Fibroblast of peridontal ligament (primary cell): ENCODE results near the gene NFXL1.

Experiments
- DNase-seq: peaks from one replicate; pipeline ENCODE4 v3.0.0-alpha.2; 2010; ENCODE audit errors: extremely low read depth

NFXL1 gene

GRCh38 chr4:47891928-47892327 lies 22.5 kb downstream of the NFXL1 start:
- no peak for DNase-seq

GRCh38 chr4:47882228-47882627 lies 32.2 kb downstream of the NFXL1 start:
- no peak for DNase-seq

GRCh38 chr4:47879458-47879857 lies 34.9 kb downstream of the NFXL1 start:
- DNase-seq, result no peak

- no peak for DNase-seq
These were observed 37.4 kb downstream of the NFXL1 start for GRCh38 chr4:47876784-47877546.

- no peak for DNase-seq
These were observed 38.1 kb downstream of the NFXL1 start for GRCh38 chr4:47876310-47876709.

GRCh38 chr4:47873877-47874541 lies 40.4 kb downstream of the NFXL1 start:
- no peak for DNase-seq

GRCh38 chr4:47863486-47863885 lies 50.9 kb downstream of the NFXL1 start:
- DNase-seq, result no peak

GRCh38 chr4:47862297-47862696 lies 52.1 kb downstream of the NFXL1 start:
- peak; percentile 46 for DNase-seq

- DNase-seq, result no peak
These were observed 54.1 kb downstream of the NFXL1 start for GRCh38 chr4:47860305-47860704.

GRCh38 chr4:47858006-47858405 lies 56.4 kb downstream of the NFXL1 start:
- no peak for DNase-seq

GRCh38 chr4:47856713-47857112 lies 57.7 kb downstream of the NFXL1 start:
- DNase-seq, result no peak

- peak; percentile 69 for DNase-seq
These were observed 59.0 kb downstream of the NFXL1 start for GRCh38 chr4:47855350-47855749.

- DNase-seq, result peak; percentile 67
These were observed 62.2 kb downstream of the NFXL1 start for GRCh38 chr4:47852136-47852535.

- DNase-seq, result no peak
These were observed 64.9 kb downstream of the NFXL1 start for GRCh38 chr4:47849466-47849865.

GRCh38 chr4:47848041-47848440 lies 66.3 kb downstream of the NFXL1 start:
- no peak for DNase-seq

GRCh38 chr4:47842985-47843384 lies 71.4 kb downstream of the NFXL1 start:
- DNase-seq, result no peak

- DNase-seq, result no peak
These were observed 74.1 kb downstream of the NFXL1 start for GRCh38 chr4:47840291-47840690.

GRCh38 chr4:47839259-47839658 lies 75.1 kb downstream of the NFXL1 start:
- peak; percentile 53 for DNase-seq

- no peak for DNase-seq
These were observed 75.9 kb downstream of the NFXL1 start for GRCh38 chr4:47838445-47838844.

- no peak for DNase-seq
These were observed 76.5 kb downstream of the NFXL1 start, which contains the start of gene CORIN for GRCh38 chr4:47837908-47838294. CORIN (minus strand) TSS chr4:47838067; CDS start chr4:47837949, 118 bp downstream.

GRCh38 chr4:47837094-47837907 lies 77.1 kb downstream of the NFXL1 start:
- no peak for DNase-seq

GRCh38 chr4:47836641-47837093 lies 77.7 kb downstream of the NFXL1 start:
- DNase-seq, result peak; percentile 72
